HG02571 (cell line): ENCODE results near the gene MPST.

Source experiments
- ATAC-seq: cut with Tn5 transposase; IDR thresholded peaks from one replicate; pipeline ENCODE4 v1.9.1; 2021; ENCODE audit warnings: mild to moderate bottlenecking, moderate library complexity; ENCODE audit not compliant: unreplicated experiment

The MPST gene

GRCh38 chr22:37075822-37076433, 56.4 kb downstream of the MPST start:
- no peak for ATAC-seq

DNA sequence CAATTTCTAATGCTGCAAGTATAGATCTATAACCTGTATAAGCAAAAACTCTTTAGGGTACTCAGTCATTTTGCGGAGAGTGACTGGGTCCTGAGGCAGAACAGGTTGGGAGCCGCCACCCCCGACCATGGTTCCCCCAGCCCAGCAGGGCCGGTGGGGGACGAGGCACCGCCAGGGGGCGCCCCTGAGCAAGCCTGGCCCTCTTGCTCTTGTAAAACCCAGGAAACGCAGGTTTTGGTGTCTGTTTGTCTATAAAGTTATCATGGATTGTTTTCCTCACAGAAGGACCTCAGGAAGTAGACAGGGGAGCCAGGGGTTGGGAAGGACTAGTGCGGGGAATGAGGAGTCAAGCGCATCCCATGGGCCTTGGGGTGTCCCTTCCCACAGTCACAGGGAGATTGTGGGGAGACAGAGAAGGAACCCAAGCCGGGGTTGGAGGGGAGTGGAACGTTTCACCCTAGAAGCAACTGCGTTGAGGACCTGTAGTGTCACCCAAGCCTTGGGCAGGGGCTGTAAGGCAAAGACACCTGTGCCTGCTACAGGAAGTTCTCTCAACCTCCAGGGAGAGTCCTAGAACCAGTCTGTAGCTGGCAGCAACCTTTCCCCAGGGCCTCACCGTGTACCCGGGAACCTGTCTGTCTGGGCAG, 58.4 kb downstream of the MPST start:
- ATAC-seq, result no peak

DNA sequence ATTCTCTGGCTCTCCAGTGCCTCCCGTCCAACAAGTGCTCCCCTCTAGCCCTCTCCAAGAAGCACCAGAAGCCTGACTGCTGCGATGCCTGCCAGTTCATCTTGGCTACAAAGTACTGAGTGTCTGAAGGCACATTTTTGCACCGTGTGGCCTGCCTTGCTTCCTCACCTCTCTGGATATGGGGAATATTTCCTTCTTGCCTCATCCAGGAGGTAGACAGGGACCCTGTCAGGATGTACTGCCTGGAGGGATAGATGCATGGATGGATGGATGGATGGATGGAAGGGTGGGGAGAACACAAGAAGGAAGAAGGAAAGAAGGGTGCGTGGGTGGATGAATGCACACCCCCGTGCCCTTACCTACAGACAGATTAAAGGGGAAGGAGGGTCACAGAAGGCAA, 59.6 kb downstream of the MPST start:
- ATAC-seq, result no peak
